Activated naive CD4-positive, alpha-beta T cell treated with anti-CD3 and anti-CD28 coated beads, Interleukin-2, amount 10 ng/mL, durations not matched to agents 7 days and 5 days (primary cell): ENCODE measurements around the gene MKS1.
A peak's percentile ranks its signal among the peaks of the same experiment; 100 is the strongest.

Experiments used
- CTCF ChIA-PET: fragments of 350-600 bp; sonication (Branson Sonifier 250); formaldehyde crosslinking; loops from one replicate; lab custom pipeline; 2021; ENCODE audit warnings: antibody characterized with exemption; lab: Charles Lee
- DNase-seq: peaks from one replicate; pipeline ENCODE4 v3.0.0-alpha.2; 2020
- H3K27ac Mint-ChIP-seq: one replicate; pipeline ENCODE4 v1.8.0; 2021; ENCODE audit warnings: mild to moderate bottlenecking, moderate library complexity, mixed read lengths
- H3K27me3 Mint-ChIP-seq: one replicate; pipeline ENCODE4 v1.8.0; 2021; ENCODE audit warnings: mild to moderate bottlenecking, mixed read lengths
- H3K36me3 Mint-ChIP-seq: one replicate; pipeline ENCODE4 v1.8.0; 2021; ENCODE audit warnings: mixed read lengths
- H3K4me1 Mint-ChIP-seq: one replicate; pipeline ENCODE4 v1.8.0; 2021; ENCODE audit warnings: mixed read lengths
- H3K4me3 Mint-ChIP-seq: one replicate; pipeline ENCODE4 v1.8.0; 2021; ENCODE audit warnings: mild to moderate bottlenecking, moderate library complexity, mixed read lengths
- H3K9me3 Mint-ChIP-seq: one replicate; pipeline ENCODE4 v1.8.0; 2021; ENCODE audit warnings: mixed read lengths

The MKS1 gene

DNA sequence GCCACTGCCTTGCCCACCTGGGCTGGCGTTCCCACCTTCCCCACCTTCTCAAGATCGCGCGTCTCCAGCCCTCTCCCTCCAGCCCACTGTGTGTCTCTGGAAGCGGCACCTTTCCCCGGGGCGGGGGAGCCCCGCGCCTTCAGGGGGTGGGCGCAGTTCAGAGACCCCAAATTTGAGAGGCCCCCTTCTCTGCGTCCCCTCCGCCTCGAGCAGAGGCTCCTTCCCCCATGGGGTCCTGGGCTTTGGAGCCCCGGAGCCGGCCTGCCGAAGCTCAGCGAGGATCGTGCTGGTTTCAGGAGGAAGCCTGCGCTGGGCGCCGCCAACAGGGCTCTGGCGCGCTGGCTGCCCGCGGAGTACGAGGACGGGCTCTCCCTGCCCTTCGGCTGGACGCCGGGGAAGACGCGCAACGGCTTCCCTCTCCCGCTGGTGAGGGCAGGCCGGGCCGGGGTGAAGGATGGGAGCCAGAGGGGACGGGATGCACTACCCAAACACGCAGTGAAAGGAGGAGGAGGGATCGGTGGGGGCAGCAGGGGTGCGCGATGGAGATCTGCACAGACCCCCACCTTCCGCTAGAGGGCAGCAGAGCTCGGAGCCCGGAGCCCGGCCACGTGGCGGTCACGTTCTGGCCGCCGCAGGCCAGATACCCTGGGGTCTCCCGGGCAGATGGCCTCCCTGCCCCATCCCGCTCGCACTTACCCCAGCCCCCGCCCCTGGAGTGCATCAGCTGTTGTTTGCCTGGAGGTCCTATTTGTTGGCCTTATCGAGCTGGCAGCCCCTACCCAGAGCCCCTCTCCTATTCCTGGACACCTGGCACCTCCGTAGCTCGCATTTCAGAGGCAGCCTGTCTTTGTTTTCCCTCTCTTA, 30.4 kb upstream of the MKS1 start:
- H3K36me3 Mint-ChIP-seq: no peaks in the 10 kb centered on the region
- CTCF ChIA-PET: interaction anchor here (0.7 to 3.3 kb wide), 22 partner anchors 8 to 695 kb away, joined by 3 to 18 read pairs (median 4); partner anchors contain the start of genes HSF5, RNF43 and SUPT4H1
- H3K27me3 Mint-ChIP-seq: peaks cover 84% of the 10 kb centered on the region
- no peaks in the 10 kb centered on the region for H3K9me3 Mint-ChIP-seq
- H3K27ac Mint-ChIP-seq: no peak overlapping the region
- peak overlapping the region; percentile 64 for H3K4me3 Mint-ChIP-seq
- peaks cover 26% of the 10 kb centered on the region for H3K4me1 Mint-ChIP-seq
- peak; percentile 79 for DNase-seq

DNA sequence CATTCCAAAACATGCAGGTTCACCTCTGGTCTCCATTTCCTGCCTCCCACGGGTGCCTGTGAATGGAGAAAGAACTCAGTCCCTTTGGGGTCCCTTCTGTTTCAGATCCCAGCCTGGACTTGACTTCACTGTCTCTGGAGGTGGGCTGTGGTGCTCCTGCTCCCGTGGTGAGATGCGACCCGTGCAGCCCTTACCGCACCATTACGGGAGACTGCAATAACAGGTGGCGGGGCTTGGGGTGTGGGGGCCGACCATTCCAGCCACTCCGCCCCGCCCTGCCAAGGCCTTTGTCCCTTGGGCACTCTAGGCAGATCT, 29.9 kb upstream of the MKS1 start:
- Mint-ChIP-seq H3K4me1 (peaks cover 28% of the 10 kb centered on the region), H3K9me3 (no peaks in the 10 kb centered on the region), H3K4me3 (peak overlapping the region; percentile 6), H3K27me3 (peaks cover 86% of the 10 kb centered on the region), H3K27ac (no peak overlapping the region), H3K36me3 (no peaks in the 10 kb centered on the region)
- CTCF ChIA-PET: interaction anchor here (0.8 to 3.3 kb wide), 11 partner anchors 13 to 258 kb away, joined by 3 to 18 read pairs (median 6); partner anchors contain the start of genes HSF5, RNF43 and SUPT4H1
- no peak for DNase-seq

- Mint-ChIP-seq H3K27me3 (peaks cover 92% of the 10 kb centered on the region), H3K9me3 (no peaks in the 10 kb centered on the region), H3K4me1 (peaks cover 29% of the 10 kb centered on the region), H3K36me3 (no peaks in the 10 kb centered on the region), H3K4me3 (no peak overlapping the region), H3K27ac (no peak overlapping the region)
- CTCF ChIA-PET: interaction anchor here (1.1 to 3.3 kb wide), 3 partner anchors 12 to 203 kb away, joined by 3 to 18 read pairs (median 5); partner anchors contain the start of gene RNF43
- no peak for DNase-seq
Observed at GRCh38 chr17:58247511-58248363, 28.7 kb upstream of the MKS1 start.

DNA sequence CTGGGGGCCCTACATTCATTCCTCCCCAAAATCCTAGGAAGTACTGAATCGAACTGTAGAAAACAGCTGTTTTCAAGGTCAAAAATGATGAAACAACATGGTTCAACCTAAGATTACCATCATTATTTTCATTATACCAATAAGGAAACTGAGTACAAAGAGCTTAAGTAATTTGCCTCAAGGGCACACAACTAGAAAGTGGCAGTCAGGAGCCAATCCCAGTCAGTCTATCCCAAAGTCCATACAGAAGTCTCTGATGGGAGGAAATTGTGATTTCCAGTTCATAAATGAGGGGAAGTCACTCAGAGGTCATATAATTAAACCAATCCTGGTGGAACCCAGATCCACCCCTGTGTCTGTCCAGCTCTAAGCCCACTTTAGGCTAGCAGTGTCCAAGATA, 27.7 kb upstream of the MKS1 start:
- CTCF ChIA-PET: interaction anchor here (1.0 kb wide), 1 partner anchor 47 kb away, joined by 3 read pairs; no protein-coding TSS in a partner anchor
- Mint-ChIP-seq H3K4me3 (no peak overlapping the region), H3K27me3 (peaks cover 92% of the 10 kb centered on the region), H3K36me3 (no peaks in the 10 kb centered on the region), H3K9me3 (no peaks in the 10 kb centered on the region), H3K27ac (no peak overlapping the region), H3K4me1 (peaks cover 29% of the 10 kb centered on the region)
- no peak for DNase-seq

DNA sequence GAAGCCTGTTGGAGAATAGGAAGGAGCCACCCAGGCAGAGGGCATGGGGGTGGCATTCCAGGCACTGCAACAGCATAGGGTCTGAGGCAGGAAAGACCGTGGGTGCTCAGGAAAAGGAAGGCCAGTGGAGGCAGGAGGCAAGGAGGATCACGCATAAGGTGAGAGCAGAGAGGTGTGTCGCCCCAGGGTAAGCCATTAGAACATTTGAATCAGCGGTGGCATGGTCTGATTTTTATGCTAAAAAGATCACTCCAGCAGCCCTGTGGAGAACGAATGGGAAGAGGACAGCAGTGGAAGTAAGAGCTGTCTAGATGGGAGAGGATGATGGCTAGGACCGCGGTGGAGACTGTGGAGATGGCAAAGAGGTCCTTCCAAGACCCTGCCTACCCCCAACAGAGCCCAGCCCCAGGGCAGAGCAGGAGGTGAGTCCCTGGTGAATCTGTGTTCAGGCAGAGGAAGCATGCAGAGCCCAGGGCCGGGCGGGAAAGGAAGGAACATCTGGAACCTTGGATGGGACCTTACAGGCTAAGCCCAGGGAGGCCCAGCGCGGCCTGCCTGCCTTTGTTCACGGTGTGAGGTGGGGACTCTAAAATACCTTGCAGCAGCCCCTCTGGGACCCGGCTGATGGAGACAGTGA, 27.2 kb upstream of the MKS1 start:
- no peaks in the 10 kb centered on the region for H3K36me3 Mint-ChIP-seq
- DNase-seq: no peak
- peaks cover 29% of the 10 kb centered on the region for H3K4me1 Mint-ChIP-seq
- CTCF ChIA-PET: interaction anchor here (1.0 kb wide), 1 partner anchor 46 kb away, joined by 3 read pairs; no protein-coding TSS in a partner anchor
- H3K27ac Mint-ChIP-seq: no peak overlapping the region
- peaks cover 92% of the 10 kb centered on the region for H3K27me3 Mint-ChIP-seq
- no peaks in the 10 kb centered on the region for H3K9me3 Mint-ChIP-seq
- H3K4me3 Mint-ChIP-seq: no peak overlapping the region

DNA sequence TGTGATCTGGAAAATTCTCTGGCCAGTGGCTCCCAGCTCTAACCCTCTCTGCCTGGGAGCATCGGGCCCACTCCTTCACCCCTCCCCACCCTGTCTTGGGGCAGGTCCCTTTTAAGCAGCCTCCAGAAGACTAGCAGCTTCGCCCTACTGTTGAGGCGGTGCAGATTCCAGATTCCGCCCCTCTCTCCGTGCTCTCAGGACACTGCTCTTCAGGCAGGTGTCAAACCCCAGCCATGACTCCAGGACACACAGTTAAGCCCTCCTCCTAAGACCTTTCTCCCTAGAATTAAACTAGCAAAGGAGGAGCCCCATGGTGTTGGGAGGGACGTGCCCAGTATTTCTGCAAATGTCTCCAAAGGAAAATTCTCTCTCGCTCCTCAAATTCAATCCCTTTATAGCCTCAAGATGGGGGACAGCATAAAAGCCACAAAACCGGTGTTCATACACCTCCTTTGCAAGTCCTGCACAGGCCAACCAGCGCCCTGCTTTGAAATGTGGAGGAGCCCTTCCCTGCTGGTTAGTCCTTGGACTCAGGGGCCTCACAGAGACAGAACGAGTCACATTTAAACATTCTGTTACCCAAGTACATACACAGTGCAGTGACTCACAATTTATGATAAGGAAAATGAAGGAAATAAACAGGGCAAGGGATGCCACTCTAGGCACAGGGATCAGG, 26.5 kb upstream of the MKS1 start:
- Mint-ChIP-seq H3K4me1 (peaks cover 29% of the 10 kb centered on the region), H3K9me3 (no peaks in the 10 kb centered on the region), H3K27ac (no peak overlapping the region), H3K4me3 (no peak overlapping the region), H3K36me3 (no peaks in the 10 kb centered on the region), H3K27me3 (peaks cover 92% of the 10 kb centered on the region)
- CTCF ChIA-PET: no interaction called here
- no peak for DNase-seq

GRCh38 chr17:58244963-58245362, 25.9 kb upstream of the MKS1 start:
- CTCF ChIA-PET: no interaction called here
- Mint-ChIP-seq H3K36me3 (no peaks in the 10 kb centered on the region), H3K27me3 (peaks cover 92% of the 10 kb centered on the region), H3K27ac (no peak overlapping the region), H3K9me3 (no peaks in the 10 kb centered on the region), H3K4me1 (peaks cover 25% of the 10 kb centered on the region), H3K4me3 (no peak overlapping the region)
- no peak for DNase-seq

DNA sequence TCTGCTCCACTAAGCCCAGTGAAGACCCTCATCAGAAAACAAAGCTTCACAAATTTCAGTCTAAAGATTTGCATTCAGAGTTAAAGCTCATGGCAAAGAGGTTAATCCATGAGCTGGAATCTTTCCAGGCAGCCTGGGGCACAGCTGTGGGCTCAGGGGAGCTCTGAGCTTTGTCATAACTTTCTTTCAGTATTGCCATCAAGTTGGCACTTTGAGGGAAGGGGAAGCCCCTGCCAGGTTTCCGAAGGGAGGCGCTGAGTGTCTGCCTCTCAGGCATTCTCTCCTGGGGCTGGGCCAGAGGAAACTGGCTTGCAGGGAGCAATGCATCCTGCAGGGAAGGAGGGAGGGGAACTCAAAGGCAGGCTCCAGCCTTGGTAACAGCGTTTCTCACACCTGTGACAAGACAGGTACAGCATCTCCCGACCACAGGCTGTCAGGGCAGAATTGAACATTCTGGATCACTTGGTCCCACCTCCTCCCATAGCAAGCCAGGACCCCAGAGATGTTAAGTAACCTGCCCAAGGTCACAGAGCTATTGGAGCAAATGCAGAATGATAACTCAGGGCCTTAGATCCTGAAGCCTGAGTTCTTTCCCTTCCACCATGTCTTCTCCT, 23.2 kb upstream of the MKS1 start:
- CTCF ChIA-PET: interaction anchor here (1.0 to 1.2 kb wide), 3 partner anchors 7 to 13 kb away, joined by 3 to 5 read pairs (median 3); no protein-coding TSS in a partner anchor
- H3K27me3 Mint-ChIP-seq: peaks cover 83% of the 10 kb centered on the region

DNA sequence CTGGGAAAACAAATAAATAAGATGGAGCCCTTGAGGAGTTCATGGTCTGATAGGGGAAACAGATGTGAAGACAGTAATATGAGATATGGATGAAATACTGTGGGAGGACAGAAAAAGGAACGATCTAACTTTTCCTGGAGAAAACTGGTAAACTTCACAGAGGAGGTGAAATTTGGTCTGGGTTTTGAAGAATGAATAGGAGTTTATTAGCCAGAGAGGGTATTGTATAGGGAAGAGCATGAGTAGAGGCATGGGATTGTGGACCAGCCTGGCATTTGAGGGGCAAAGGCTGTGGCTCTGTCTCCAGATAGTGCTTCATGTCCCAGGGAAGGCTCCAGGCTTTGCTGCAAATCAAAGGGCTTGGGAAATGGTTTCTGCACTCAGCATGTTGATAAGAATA, 20.9 kb upstream of the MKS1 start:
- H3K27ac Mint-ChIP-seq: no peak overlapping the region
- H3K4me1 Mint-ChIP-seq: peaks cover 3% of the 10 kb centered on the region
- CTCF ChIA-PET: no interaction called here
- no peak for DNase-seq
- H3K9me3 Mint-ChIP-seq: no peaks in the 10 kb centered on the region
- H3K4me3 Mint-ChIP-seq: no peak overlapping the region
- peaks cover 84% of the 10 kb centered on the region for H3K27me3 Mint-ChIP-seq
- H3K36me3 Mint-ChIP-seq: no peaks in the 10 kb centered on the region

More for the DNA sequence above, 23.2 kb upstream of the MKS1 start:
- H3K4me1 Mint-ChIP-seq: peaks cover 3% of the 10 kb centered on the region
- no peak overlapping the region for H3K4me3 Mint-ChIP-seq
- no peaks in the 10 kb centered on the region for H3K36me3 Mint-ChIP-seq
- DNase-seq: no peak
- no peak overlapping the region for H3K27ac Mint-ChIP-seq
- H3K9me3 Mint-ChIP-seq: no peaks in the 10 kb centered on the region

DNA sequence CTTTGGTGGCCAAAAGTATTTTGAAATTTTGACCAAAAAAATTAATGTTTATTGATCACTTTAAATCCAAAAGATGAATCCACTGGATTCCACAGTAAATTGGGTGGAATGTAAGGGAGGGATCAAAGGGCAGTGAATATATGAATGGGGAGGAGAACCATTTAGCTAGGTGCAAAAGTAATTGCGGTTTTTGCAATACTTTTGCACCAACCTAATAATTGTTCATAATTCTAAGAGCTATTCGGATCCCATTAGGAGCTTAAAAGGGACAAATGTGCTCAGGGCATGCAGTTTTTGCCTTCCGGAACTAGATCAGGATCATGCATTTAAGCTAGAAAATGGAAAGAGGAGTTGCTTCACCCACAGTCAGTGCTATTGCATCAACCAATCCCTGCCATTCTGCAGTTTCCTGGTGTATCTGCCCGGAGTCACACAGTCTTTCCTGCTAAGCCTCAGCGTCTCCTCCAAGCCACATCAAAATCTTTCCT, 19.1 kb upstream of the MKS1 start, which contains the start of gene LPO:
TSS of gene LPO (plus strand) at position 438 of the 488 bp plus-strand sequence. CDS start 4,396 bp downstream, outside the sequence.
- CTCF ChIA-PET: interaction anchor here (1.4 kb wide), 1 partner anchor 22 kb away, joined by 3 read pairs; no protein-coding TSS in a partner anchor
- peaks cover 80% of the 10 kb centered on the region for H3K27me3 Mint-ChIP-seq

DNA sequence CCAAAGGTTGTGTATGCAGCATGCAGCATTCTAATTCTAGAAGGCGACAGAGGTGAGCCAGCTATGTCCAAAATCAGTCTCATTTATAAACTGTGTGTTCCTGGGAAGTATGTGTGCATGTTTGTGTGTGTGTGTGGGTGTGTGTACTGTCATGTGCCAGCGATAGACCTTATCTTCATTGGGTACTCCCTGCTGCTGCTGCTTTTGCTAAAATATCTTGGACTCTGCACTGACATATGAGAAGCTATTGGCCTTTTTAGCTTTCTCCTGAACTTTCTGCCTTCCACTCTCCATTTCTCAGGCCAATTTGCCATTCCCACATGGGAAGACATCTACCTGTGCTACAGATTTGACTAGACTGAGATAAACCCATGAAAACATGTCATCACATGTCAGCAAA, 17.3 kb upstream of the MKS1 start:
- Mint-ChIP-seq H3K9me3 (no peaks in the 10 kb centered on the region), H3K27me3 (peaks cover 75% of the 10 kb centered on the region), H3K4me3 (no peak overlapping the region), H3K4me1 (peaks cover 2% of the 10 kb centered on the region), H3K27ac (no peak overlapping the region), H3K36me3 (no peaks in the 10 kb centered on the region)
- CTCF ChIA-PET: interaction anchor here (1.8 to 2.9 kb wide), 2 partner anchors 13 to 36 kb away, joined by 7 to 18 read pairs; no protein-coding TSS in a partner anchor
- no peak for DNase-seq

More for the DNA sequence above, 19.1 kb upstream of the MKS1 start, which contains the start of gene LPO:
- no peak for DNase-seq
- Mint-ChIP-seq H3K9me3 (no peaks in the 10 kb centered on the region), H3K4me3 (no peak within 1 kb of the TSS), H3K36me3 (no peaks in the 10 kb centered on the region), H3K4me1 (no peaks in the 10 kb centered on the region), H3K27ac (no peak within 1 kb of the TSS)

DNA sequence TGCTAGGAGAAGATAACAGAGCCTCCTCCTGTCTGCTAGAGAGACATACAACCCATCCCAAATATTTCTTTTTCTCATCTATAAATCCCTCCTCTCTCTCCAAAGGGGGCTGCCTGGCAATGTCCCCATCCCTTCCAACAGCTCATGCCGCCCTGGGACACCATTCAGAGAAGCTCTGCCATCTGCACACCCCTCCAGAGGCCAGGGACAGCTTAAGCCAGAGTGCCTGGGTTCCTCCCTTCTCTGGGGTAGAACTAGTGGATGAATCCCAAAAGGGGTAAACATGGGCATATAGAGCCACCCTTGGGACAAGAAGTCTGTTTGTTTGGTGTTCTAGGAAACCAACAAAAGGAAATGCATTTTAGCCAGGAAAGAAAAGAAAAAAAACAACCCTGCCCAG, 16.8 kb upstream of the MKS1 start:
- Mint-ChIP-seq H3K4me3 (no peak overlapping the region), H3K27me3 (peaks cover 70% of the 10 kb centered on the region), H3K4me1 (peaks cover 2% of the 10 kb centered on the region), H3K9me3 (no peaks in the 10 kb centered on the region), H3K36me3 (no peaks in the 10 kb centered on the region), H3K27ac (no peak overlapping the region)
- DNase-seq: no peak
- CTCF ChIA-PET: interaction anchor here (1.8 to 2.9 kb wide), 2 partner anchors 13 to 36 kb away, joined by 7 to 18 read pairs; no protein-coding TSS in a partner anchor

DNA sequence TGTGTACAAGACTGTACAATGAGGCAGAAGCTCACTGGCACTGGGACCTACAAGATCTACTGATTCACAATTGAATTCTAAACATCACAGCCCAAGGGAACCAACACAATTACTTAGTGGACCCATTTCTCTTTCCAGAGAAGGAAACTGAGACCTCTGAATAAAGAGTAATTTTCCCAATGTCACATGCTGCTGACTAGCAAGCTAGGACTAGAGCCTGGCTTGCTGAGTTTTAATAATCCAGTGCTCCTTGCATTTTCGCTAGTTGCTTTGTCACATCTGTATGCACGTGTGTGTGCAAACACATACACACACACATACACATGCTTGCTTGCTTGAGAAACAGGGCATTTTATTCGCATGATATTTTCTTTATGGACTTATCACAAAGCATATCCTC, 15.5 kb upstream of the MKS1 start:
- Mint-ChIP-seq H3K27me3 (peaks cover 67% of the 10 kb centered on the region), H3K36me3 (no peaks in the 10 kb centered on the region), H3K9me3 (no peaks in the 10 kb centered on the region), H3K27ac (no peak overlapping the region), H3K4me3 (no peak overlapping the region), H3K4me1 (peaks cover 2% of the 10 kb centered on the region)
- CTCF ChIA-PET: no interaction called here
- no peak for DNase-seq
